Upper lobe of left lung (tissue), 6 donors: Measurements from ENCODE around the gene NR2E3. TPM values are rescaled to one million over a fixed set of nuclear protein-coding genes. Genes with fewer than 3 reads are reported as not detected.

ENCODE experiments used
- ATAC-seq, 2 donors: fragments of 200-7000 bp; cut with Tn5 transposase; one replicate each; pipeline ENCODE4 v1.9.1; 2022; ENCODE audit warnings: mild to moderate bottlenecking in 2 of 2, moderate library complexity in 2 of 2; ENCODE audit not compliant: low FRiP score in 2 of 2
- DNase-seq, 2 donors: peaks; one replicate each; pipeline ENCODE4 v3.0.0-alpha.2; 2019 to 2020
- H3K27ac ChIP-seq, 4 donors: fragments of 200-600 bp; sonication (generic); one replicate each; pipeline ENCODE4 v1.5.1; 2016 to 2019
- H3K27me3 ChIP-seq, 4 donors: fragments of 200-600 bp; sonication (generic); one replicate each; pipeline ENCODE4 v1.5.1; 2017 to 2019
- H3K36me3 ChIP-seq, 4 donors: fragments of 200-600 bp; sonication (generic); one replicate each; pipeline ENCODE4 v1.5.1; 2016 to 2019
- H3K4me1 ChIP-seq, 4 donors: fragments of 200-600 bp; sonication (generic); one replicate each; pipeline ENCODE4 v1.5.1; 2018 to 2019
- H3K4me3 ChIP-seq, 4 donors: fragments of 200-600 bp; sonication (generic); one replicate each; pipeline ENCODE4 v1.5.1; 2017 to 2019; ENCODE audit warnings: mild to moderate bottlenecking in 2 of 4, moderate library complexity in 1 of 4
- H3K9me3 ChIP-seq, 4 donors: fragments of 200-600 bp; sonication (generic); one replicate each; pipeline ENCODE4 v1.5.1; 2018 to 2019
- EP300 ChIP-seq, 4 donors: sonication (generic); formaldehyde crosslinking; IDR thresholded peaks; one replicate each; pipeline ENCODE4 v1.5.1; 2017; ENCODE audit warnings: antibody characterized with exemption in 4 of 4, control low read depth in 2 of 4
- POLR2A ChIP-seq, 4 donors: fragments of 450-650 bp; IDR thresholded peaks; one replicate each; pipeline ENCODE4 v1.5.1; 2016 to 2017; ENCODE audit warnings: antibody characterized with exemption in 4 of 4, mild to moderate bottlenecking in 2 of 4
- POLR2AphosphoS5 ChIP-seq, 2 donors: sonication (generic); formaldehyde crosslinking; IDR thresholded peaks; one replicate each; pipeline ENCODE4 v1.5.1; 2017; ENCODE audit warnings: antibody characterized with exemption in 2 of 2
- WGBS, 2 donors: methylation state at CpG; one replicate each; pipeline ENCODE4 v1.1.5; 2017 to 2018; 5-methylcytosine and 5-hydroxymethylcytosine counted together
- total RNA-seq, 6 donors: library from RNA; depleted of rRNA in 4 of 6; stranded (reverse); fragments of >200 nt in 4 of 6; gene quantifications; one replicate each; pipeline versions ENCODE4 v1.1.0 to v1.2.1, GENCODE V29; 2016 to 2021
- TF ChIP-seq, protein P1 (sequence below), 6 experiments: fragments of 450-650 bp in 4 of 6; fragments of 200-600 bp in 2 of 6; sonication (generic) in 2 of 6; IDR thresholded peaks; one replicate each; pipeline ENCODE4 v1.5.1; 2016 to 2019; ENCODE audit warnings: antibody characterized with exemption in 6 of 6
- donor health status: DM: no; HTN: no; CAD: no; lungs with moderate emphysema.
- donor health status: DM: no; HTN: yes; CAD: no; lungs with severe emphysema.

The NR2E3 gene
- total RNA-seq, 6 donors from 2014 or later: 0.43 to 3.1 (median 1.5) TPM; not detected in 2

DNA sequence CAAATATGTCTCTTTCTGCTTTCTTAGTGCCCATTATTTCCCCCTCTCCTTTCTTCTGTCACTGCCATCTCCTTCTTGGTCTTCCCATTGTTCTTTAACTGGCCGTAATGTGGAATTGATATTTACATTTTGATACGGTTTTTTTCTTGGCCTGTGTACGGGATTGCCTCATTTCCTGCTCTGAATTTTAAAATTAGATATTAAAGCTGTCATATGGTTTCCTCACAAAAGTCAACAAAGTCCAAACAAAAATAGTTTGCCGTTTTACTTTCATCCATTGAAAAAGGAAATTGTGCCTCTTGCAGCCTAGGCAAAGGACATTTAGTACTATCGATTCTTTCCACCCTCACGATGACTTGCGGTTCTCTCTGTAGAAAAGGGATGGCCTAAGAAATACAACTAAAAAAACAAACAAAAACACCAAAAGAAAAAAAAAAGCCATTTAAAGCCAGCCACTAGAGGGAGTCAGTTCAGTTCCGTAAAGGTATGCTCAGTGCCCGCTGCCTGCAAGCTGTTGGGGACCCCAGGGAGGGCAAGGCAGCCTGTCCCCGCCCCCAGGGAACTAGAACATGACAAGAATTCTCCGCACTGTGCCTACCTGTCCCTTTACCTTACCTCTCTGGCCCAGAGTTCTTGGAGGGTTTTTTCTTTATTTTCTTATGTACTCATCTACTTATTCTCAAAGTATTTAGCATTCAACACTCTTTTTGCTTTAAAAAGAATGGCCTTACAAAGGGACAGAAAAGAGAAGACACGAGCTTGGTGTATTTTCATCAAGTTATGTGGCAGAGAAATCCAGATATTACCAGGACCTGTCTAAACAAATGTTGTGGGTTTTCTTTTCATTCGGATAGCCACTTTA is 30.0 kb upstream of the NR2E3 start:
- Histone ChIP-seq H3K9me3 (no peaks in the 10 kb centered on the region), H3K4me1 (peaks cover 6 to 12% (median 8%) of the 10 kb centered on the region in 4 donors), H3K27me3 (no peaks in the 10 kb centered on the region), H3K4me3 (peak overlapping the region in 1 of 4 donors; percentile 10), H3K27ac (peak overlapping the region; percentile 2 to 50 (median 17)), H3K36me3 (no peaks in the 10 kb centered on the region)
- TF ChIP-seq POLR2AphosphoS5 (IDR thresholded peaks at IDR 0.05) (no peak), EP300 (IDR thresholded peaks at IDR 0.05) (peak in 1 of 4 donors; percentile 35)
- TF ChIP-seq, protein P1, sequence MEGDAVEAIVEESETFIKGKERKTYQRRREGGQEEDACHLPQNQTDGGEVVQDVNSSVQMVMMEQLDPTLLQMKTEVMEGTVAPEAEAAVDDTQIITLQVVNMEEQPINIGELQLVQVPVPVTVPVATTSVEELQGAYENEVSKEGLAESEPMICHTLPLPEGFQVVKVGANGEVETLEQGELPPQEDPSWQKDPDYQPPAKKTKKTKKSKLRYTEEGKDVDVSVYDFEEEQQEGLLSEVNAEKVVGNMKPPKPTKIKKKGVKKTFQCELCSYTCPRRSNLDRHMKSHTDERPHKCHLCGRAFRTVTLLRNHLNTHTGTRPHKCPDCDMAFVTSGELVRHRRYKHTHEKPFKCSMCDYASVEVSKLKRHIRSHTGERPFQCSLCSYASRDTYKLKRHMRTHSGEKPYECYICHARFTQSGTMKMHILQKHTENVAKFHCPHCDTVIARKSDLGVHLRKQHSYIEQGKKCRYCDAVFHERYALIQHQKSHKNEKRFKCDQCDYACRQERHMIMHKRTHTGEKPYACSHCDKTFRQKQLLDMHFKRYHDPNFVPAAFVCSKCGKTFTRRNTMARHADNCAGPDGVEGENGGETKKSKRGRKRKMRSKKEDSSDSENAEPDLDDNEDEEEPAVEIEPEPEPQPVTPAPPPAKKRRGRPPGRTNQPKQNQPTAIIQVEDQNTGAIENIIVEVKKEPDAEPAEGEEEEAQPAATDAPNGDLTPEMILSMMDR (IDR thresholded peaks at IDR 0.05): peak in 5 of 6 experiments; percentile 32 to 57 (median 36)
- 16 to 18% methylated on average over 13 of the region's 13 CpGs for WGBS, 2 donors
- peak; percentile 48 to 53 for ATAC-seq
- DNase-seq: peak in 1 of 2 donors; percentile 40

DNA sequence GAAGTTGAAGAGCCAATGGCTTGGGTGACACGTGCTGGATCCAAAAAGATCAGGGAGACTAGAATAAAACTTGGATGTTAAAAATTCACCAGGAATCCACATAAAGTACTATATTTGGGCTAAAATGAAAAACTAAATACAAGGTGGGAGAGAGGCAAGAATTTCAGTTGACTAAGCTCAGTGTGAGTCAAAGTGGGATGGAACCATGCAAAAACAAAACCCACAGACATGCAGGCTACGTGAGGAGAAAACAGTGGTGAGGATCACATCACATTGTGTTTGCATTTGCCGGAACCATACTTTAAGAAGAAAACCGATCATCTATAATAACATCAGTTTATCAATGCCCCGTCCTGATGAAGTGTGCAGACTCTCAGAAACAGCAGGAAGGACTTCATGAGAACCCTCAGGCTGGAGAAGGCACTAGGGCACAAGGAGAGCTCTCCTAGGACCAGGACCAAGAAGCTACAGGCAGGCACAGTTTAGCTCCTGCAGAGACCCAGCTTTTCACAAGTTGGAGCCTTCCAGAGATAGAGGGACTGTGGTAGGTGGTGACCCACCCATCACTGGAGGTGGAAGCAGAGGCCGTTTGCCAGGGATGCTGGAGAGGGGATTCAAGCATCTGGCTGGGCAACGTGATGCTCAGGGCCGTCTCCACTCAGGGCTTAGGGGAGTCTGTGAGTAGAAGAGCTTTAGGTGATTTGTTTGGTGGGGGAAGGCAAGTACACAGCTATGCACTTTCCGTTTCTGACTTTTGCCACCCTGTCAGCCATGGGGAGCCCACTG is 29.0 kb upstream of the NR2E3 start:
- Histone ChIP-seq H3K27ac (peak overlapping the region in 1 of 4 donors; percentile 4), H3K36me3 (no peaks in the 10 kb centered on the region), H3K27me3 (no peaks in the 10 kb centered on the region), H3K4me1 (peaks cover 6 to 12% (median 8%) of the 10 kb centered on the region in 4 donors), H3K4me3 (no peak overlapping the region), H3K9me3 (no peaks in the 10 kb centered on the region)
- TF ChIP-seq POLR2A (IDR thresholded peaks at IDR 0.05): no peak
- TF ChIP-seq EP300 (IDR thresholded peaks at IDR 0.05): no peak
- TF ChIP-seq POLR2AphosphoS5 (IDR thresholded peaks at IDR 0.05): no peak
- TF ChIP-seq, protein P1 (IDR thresholded peaks at IDR 0.05): no peak
- 86 to 89% methylated on average over 9 of the region's 9 CpGs for WGBS, 2 donors
- no peak for DNase-seq
- no peak for ATAC-seq

DNA sequence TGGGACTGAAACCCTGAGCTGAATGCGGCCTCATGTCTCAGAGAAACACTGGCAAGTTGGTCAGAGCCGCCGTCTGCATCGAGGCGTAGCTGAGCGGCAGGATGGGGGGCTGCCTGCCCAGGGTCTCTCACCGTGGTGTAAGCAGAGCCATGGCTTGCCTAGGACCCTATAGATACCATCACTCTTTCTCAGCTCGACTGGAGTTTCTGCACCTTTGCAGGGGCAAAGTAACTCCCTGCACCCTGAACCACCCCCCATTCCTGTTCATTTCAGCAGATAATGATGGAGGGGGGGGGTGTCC is 28.4 kb upstream of the NR2E3 start:
- Histone ChIP-seq H3K27ac (peak overlapping the region in 1 of 4 donors; percentile 4), H3K4me3 (no peak overlapping the region), H3K27me3 (no peaks in the 10 kb centered on the region), H3K36me3 (no peaks in the 10 kb centered on the region), H3K9me3 (no peaks in the 10 kb centered on the region), H3K4me1 (peaks cover 6 to 12% (median 8%) of the 10 kb centered on the region in 4 donors)
- WGBS, 2 donors: 91 to 92% methylated on average over 8 of the region's 8 CpGs
- DNase-seq (peak in 1 of 2 donors; percentile 34), ATAC-seq (no peak)
- TF ChIP-seq POLR2A (IDR thresholded peaks at IDR 0.05) (no peak), POLR2AphosphoS5 (IDR thresholded peaks at IDR 0.05) (no peak), EP300 (IDR thresholded peaks at IDR 0.05) (no peak)
- TF ChIP-seq, protein P1 (IDR thresholded peaks at IDR 0.05): no peak

DNA sequence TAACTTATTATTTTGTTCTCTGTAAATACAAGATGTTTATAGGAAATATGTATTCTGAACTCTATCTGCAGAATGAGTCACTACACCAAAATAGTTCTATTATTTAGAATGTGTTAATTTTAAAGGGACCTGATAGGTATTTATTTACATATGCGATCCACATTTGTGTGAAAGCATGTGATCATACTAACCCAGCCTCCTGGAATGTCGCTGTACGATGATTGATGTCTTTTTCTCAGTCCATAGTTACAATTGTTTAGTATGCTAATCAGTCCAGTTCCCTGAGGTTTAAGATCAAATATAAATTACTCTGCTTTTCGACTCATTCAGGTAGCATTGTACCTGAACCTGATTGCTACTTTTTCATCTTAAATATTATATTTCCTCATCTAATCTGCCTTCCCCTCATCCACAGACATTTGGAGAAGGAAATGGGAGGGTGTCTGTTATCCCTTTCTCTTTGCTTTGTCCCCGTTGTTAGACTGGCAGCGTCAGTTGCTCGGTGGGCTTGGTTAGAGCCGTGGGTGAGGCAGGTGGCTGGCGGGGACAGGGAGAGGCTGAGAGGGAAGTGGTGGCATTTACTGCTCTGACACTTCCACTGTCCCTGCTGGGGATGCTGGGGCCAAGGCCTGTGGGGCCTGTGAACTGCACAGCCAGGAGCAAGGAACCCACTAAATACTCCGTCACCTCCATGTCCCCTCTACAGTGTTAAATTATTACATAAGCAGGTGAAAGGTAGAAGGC is 27.8 kb upstream of the NR2E3 start:
- no peaks in the 10 kb centered on the region for H3K27me3 ChIP-seq
- H3K9me3 ChIP-seq: no peaks in the 10 kb centered on the region
- 72 to 85% methylated on average over 10 of the region's 10 CpGs for WGBS, 2 donors
- no peaks in the 10 kb centered on the region for H3K36me3 ChIP-seq
- H3K4me1 ChIP-seq: peaks cover 6 to 12% (median 8%) of the 10 kb centered on the region in 4 donors
- DNase-seq: no peak
- no peak for TF ChIP-seq POLR2A (IDR thresholded peaks at IDR 0.05)
- TF ChIP-seq, protein P1 (IDR thresholded peaks at IDR 0.05): no peak
- no peak overlapping the region for H3K27ac ChIP-seq
- no peak overlapping the region for H3K4me3 ChIP-seq
- no peak for ATAC-seq
